Amniotic stem cell (primary cell): Measurements from ENCODE around the gene SCTR.

Experiments
- DNase-seq: peaks from one replicate; lab custom pipeline; 2025; lab: John Stamatoyannopoulos, UW

Gene SCTR

DNA sequence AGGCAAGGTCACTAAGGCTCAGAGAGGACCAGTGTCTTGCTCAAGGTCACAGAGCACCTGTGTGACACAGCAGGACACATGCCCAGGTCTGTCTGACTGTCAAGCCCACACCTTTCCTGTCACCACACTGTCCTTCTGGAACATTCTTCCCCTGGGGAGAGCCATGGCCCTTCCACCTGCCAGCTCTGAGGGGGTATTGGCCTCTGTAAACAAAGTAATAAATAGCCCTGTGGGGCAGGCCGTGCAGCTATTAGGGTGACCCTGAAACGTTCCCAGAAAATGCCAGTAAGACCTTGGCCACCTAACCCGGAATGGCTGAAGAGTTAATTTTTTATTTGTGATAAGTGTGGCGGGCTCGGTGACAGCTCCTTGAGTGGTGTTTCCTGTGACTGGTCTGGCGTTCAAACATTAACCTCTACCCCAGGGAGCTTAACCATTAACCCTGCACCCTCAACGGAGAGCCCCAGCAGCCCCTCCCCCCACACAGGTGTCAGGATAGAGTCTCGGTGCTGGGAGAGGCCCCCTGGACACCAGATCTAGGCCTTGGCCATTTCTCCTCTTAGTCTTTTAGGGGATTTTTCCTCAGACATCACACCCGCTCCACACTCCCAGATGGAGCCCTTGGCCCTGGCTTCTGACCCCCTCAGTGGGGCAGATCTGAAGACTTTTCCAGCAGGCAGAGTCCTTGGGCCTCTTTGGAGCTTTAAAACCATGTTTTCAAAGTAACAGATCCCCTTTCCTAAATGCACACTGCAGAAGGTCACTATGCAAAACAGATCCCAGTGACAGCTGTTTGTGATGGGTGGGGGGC is 36.6 kb downstream of the SCTR start:
- no peak for DNase-seq

- no peak for DNase-seq
Observed at GRCh38 chr2:119486886-119487285, 37.4 kb downstream of the SCTR start.

- no peak for DNase-seq
Observed at GRCh38 chr2:119486196-119486827, 38.0 kb downstream of the SCTR start.

DNA sequence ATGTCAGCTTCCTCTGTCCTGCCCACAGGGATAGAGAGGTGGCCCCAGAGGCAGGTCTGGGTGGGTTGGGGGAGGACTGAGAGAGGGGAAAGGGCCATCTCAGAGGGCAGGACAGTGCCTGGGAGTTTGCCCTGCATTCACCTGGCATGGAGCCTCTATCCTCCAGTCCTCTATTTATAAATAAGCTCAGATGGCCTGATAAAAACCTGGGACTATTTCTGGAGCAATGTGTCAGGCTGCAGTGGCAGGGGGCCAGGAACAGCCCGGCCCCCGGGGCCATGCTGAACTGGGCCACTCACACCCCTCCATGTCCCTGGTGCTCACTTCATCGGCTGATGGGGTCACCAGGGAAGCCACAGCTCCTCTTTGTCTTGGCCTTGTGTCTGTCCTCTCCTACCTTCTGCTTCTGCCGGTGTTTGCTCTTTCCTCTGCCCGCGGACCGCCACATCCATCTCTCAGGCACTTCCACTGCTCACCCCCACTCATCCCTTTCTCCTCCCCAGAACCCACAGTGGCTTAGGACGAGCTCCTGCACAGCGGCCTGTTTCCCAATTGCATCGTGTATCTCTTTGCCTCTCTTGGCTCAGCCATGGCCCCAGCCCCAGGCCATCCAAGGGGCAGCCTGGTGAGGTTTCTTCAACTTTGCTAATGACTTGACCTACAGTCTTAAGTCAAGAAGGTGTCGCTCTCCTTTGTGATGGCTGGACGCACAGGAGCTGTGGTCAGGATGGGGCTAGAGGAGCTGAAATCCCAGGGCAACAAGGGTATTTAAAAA is 38.8 kb downstream of the SCTR start:
- DNase-seq, result no peak

DNA sequence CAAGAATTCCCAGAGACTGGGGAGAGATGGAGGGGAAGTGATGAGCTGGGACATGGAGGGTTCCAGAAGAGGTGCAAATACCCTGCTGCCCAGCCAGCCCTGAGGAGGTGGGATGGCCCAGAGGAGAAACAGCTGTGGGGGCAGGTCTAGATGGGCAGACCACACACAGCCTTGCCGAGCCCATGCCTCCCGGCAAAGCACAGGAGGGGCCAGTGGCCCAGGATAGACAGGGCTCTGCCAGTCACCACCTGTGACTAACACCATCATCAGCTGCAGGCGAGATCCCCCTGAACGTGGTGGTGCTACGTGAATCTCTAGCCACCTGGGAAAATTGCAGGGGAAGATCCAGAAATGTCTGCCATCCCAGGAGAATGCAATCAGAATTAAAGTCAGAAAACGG is 39.4 kb downstream of the SCTR start:
- DNase-seq, result no peak

DNA sequence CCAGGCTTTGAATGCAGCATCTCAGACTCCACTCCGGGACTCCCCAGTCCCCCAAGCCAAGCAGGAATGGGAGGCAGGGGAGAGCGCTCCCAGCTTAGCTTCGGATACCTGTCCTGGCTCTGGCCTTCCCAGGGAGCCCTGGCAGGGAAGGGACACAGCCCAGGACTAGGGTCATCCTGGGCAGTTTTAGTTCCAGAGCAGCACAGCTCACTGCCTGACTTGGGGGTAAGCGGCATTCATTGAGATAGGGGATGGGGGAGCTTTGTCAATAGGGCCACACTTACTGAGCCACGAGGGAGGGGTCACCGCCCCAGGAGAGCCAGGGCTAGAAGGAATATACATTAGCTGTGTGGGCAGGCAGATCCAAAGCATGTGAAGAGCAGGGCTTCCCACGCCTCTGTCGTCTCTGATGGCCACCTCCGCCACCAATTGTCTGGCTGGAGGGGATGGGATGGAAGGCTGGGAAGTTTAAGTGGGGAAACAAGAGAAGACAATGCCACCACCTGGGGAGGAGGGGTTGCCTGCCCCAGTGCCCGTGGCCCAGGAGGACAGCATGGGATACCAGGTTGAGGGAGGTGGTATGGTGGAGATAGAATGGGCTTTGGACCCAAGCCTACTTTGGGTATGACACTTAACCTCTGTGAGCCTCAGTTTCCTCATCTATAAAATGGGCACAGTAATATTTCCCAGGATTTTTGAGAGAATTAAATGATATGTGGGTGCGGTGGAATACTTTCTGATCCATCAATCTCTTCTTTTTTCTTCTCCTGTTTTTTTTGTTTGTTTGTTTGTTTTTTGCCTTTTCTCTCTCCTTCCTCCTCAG is 40.2 kb downstream of the SCTR start:
- no peak for DNase-seq

- DNase-seq, result no peak
Observed at GRCh38 chr2:119483395-119483753, 40.9 kb downstream of the SCTR start.

DNA sequence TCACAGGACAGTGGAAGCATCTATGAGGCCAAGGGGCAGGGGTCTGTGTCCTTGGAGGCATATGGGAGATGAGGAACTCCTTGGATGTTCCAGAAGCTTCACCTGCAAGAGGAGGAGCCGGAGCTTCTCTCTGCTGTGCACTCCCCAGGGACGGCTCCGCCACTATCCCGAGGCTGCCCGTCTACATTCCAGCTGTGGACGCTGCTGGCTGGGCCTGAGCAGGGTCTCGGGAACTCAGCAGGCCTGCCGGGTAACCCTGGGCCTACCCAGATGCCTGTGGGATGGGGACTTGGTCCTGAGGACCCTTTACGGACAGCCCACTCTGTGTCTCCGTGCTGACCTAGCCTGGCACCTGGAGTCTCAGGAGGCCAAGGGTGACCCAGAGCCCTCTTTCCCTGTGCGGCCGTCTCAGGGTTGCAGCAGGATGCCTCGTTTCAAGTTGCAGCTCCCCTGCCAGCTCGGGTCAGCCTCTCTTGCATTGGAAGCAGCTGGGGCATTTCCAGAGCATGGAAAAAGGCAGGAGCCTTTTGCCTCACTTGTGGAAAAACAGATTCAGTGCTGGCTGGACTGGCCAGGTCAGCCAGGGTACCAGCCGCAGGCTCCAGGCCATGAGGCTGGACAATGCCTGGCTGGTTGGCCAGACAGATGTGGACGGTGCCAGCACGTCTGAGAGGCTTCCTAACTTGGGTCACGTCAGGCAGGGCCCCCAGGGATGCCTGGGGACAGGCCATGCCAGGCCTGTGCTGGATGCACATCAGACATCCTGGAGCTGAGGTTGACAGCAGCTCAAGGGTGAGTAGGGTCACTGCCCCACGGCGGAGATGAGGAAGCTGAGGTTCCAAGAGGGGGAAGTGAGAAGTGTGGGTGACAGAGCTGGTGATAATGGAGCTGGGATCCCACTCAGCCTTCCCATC is 41.5 kb downstream of the SCTR start:
- no peak for DNase-seq

DNA sequence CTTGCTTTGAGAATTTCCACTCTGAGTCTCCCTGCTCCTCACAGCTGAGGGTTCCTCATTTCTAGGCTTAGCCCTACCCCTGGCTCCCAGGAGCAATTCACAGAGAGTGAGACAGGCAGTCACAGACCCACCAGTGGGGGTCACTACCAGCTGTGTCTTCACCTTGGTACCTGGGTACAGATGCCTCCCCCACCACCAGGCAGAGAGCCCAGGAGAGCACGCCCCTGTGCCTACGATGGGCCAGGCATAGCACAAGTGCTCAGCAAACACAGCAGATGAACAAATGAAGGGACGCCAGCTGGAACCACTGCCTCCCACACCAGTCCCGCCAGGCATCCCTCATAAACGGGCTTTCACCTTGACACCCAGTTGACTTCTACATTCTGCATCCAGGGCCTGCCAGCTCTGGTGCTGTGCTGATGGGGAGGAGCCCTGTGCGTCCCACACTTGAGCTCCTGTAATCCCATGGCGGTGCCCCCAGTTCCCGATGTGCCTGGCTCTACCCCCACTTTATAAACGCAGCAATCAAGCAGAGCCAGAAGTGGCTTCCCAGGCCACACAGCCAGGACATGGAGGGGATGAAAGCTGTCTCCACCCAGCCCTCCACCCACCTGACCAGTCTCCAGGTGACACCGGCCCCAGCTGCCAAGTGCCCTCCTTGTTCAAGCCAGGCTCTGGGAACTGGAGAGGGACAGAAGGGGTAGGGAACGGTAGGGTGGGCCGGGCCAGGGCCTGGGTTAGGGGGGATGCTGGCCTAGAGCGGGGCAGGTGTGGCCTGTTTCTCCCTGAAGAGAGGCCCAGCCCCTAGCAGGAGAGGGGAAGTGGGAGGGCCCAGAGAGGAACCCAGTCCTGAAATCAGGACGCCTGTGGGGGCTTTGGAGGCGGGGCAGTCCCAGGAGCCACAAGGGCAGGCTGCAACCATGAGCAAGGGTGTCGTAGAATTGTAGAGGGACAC is 42.5 kb downstream of the SCTR start:
- DNase-seq, result no peak

DNA sequence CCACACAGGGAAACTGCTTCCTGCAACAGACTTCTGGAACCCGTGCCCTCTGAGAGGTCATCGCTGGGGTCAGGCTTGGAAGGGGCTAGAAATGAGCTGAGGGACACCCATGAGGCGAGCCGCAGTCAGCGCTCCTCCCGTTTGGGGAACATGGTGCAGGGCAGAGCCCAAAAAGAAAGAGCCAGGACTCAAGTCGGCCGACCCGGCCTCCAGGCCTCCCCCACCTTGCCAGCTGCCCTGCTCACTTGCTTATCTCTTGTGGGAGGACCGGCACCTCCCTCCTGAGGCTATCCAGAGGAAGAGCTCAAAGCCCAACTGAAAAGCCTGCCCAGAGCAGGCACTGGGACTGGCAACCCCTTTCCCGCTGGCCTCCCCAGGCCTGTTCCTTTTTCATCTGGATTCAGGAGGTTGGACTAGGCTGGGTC is 43.6 kb downstream of the SCTR start:
- no peak for DNase-seq

GRCh38 chr2:119480184-119480583 is 44.1 kb downstream of the SCTR start:
- no peak for DNase-seq

DNA sequence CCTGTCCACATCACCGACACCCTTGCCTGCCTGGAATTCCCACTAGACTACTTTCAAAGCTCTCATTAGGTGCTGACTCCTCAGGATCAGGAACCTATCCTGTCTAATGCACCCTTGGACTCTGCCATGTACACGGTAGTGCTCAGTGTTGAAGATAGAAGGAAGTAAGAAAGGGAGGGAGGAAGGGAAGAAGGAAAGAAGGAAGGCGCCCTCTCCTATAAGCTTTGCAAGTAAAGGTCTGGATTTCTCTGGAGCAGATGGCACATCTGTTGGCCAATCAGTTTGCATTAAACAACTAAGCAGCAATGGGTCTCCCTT is 45.3 kb downstream of the SCTR start:
- DNase-seq, result no peak

- DNase-seq, result no peak
Observed at GRCh38 chr2:119478188-119478977, 45.9 kb downstream of the SCTR start.

GRCh38 chr2:119477113-119477505 is 47.2 kb downstream of the SCTR start:
- DNase-seq, result no peak

DNA sequence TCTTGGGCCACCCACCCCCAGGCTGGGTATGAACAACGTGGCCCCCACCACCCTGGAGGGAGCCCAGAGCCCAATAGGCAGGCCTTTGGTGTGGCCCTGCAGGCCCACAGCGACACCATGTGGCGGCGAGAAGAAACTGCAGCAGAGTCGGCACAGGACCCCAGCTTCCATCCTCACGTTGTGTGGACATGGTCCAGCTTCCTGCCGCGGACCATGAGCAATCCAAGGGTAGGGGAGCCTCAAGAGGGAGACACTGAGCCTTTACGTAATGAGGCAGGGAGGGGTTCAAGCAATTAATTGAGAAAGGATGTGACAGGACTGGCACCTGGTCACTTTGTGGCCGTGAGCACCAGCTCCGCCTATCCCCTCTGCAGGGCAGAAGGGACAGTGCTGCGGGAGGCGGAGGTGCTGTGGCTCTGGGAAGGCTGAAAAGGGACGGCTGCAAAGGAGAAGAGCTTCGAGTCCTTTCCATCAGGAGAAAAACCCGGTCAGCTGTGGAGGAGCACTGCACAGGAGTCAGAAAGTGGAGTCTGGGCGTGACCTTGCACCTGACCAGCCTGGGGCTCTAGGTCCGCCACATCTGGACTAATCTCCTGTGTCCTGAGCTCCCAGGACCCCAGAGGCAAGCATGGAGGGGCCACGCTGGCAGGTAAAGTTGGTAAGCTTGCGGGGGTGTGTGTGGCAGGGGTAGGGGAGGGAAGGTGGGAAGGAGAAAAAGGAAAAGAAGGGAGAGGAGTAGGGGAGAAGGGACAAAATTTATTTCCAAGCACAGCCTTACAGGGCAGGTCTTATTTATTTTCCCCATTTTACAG is 47.8 kb downstream of the SCTR start:
- no peak for DNase-seq

DNA sequence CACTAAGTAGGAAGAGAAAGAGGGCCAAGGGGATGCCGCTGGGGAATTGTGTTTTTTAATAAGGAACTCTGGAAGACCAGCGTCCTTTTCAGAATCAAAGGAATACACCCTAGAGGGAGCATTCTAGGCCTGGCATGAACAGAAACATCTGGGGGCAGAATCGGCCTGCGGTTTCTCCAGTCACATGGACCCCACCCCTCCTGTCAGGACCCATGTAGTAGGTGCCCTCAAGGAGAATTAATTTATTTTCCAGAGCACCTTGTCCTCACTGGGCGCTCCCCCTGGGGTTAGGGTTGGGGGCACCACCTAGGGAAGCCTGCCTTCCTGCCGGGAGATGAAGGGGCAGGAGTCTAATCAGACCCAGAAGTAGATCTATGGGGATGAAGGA is 48.4 kb downstream of the SCTR start:
- no peak for DNase-seq

DNA sequence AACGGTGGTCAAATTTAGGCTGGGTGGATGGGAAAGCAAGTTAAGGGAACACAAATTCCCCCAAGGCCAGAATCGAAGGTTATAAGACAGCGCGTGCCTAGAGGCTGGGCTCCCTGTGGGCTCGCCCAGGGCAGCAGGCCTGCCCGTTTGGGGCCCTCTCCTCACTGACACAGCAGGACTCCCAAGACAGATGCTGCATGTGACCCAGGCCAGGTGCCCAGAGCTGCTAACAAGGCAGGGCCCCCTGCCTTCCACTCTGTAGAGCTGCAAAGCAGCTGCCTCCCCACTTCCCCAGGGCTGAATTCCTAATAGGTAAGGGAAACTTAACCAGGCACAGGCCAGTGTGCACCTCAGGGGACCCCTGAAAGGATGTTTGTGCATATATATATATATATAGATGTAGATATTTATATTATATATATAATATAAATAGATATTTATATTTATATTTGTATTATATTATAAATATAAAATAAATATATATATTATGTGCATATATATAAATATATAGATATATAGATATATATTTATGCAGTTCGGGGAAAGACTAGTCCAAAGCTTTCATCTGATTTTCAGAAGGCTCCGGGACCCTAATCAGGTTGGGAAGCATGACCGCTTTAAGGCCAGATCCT is 48.9 kb downstream of the SCTR start:
- DNase-seq, result no peak
